DOHH2 (cell line): ENCODE results near the gene KCNK6.

Source experiments
- H3F3A ChIP-seq: fragments of 200-600 bp; sonication (generic), shearing (Covaris generic); 2 replicates; pipeline ENCODE4 v1.6.0; 2016; ENCODE audit warnings: antibody characterized with exemption, mild to moderate bottlenecking; ENCODE audit not compliant: control insufficient read depth, insufficient read depth
- H3K27ac ChIP-seq: fragments of 200-600 bp; sonication (generic); 2 replicates; pipeline ENCODE4 v1.5.1; 2014; ENCODE audit warnings: low read depth, mild to moderate bottlenecking, low read length, moderate library complexity
- H3K27me3 ChIP-seq: fragments of 200-600 bp; sonication (generic); 2 replicates; pipeline ENCODE4 v1.6.1; 2014; ENCODE audit warnings: mild to moderate bottlenecking, low read length, mixed read lengths; ENCODE audit not compliant: control insufficient read depth
- H3K36me3 ChIP-seq: fragments of 200-600 bp; sonication (generic); 2 replicates; pipeline ENCODE4 v1.6.1; 2014; ENCODE audit warnings: mild to moderate bottlenecking, low read length, moderate library complexity, mixed read lengths; ENCODE audit not compliant: control insufficient read depth
- H3K4me1 ChIP-seq: fragments of 200-600 bp; sonication (generic); 2 replicates; pipeline ENCODE4 v1.6.1; 2014; ENCODE audit warnings: mild to moderate bottlenecking, low read length, mixed read lengths; ENCODE audit not compliant: control insufficient read depth
- H3K4me2 ChIP-seq: fragments of 200-600 bp; sonication (generic); 2 replicates; pipeline ENCODE4 v1.6.0; 2014; ENCODE audit warnings: mild to moderate bottlenecking, low read length, moderate library complexity
- H3K4me3 ChIP-seq: fragments of 200-600 bp; sonication (generic); 2 replicates; pipeline ENCODE4 v1.5.1; 2014; ENCODE audit warnings: mild to moderate bottlenecking, low read length, mixed read lengths
- H3K79me2 ChIP-seq: fragments of 200-600 bp; sonication (generic); 2 replicates; pipeline ENCODE4 v1.6.1; 2014; ENCODE audit warnings: mild to moderate bottlenecking, low read length, mixed read lengths; ENCODE audit not compliant: control insufficient read depth
- H3K9me2 ChIP-seq: fragments of 200-600 bp; sonication (generic); replicated peaks from 2 replicates; pipeline ENCODE4 v1.6.1; 2014; ENCODE audit warnings: mild to moderate bottlenecking, low read length, mixed read lengths; ENCODE audit not compliant: control insufficient read depth
- H3K9me3 ChIP-seq: fragments of 200-600 bp; sonication (generic); 2 replicates; pipeline ENCODE4 v1.6.1; 2014; ENCODE audit warnings: antibody characterized with exemption, low read length, mixed read lengths; ENCODE audit not compliant: control insufficient read depth, insufficient read depth
- H4K20me1 ChIP-seq: fragments of 200-600 bp; sonication (generic); 2 replicates; pipeline ENCODE4 v1.6.0; 2014; ENCODE audit warnings: low read depth, mild to moderate bottlenecking, antibody characterized with exemption, low read length, moderate library complexity; ENCODE audit not compliant: control insufficient read depth, insufficient read depth
- CTCF ChIP-seq: fragments of 200-600 bp; sonication (generic); IDR thresholded peaks from one replicate; pipeline ENCODE4 v1.5.1; 2014; ENCODE audit warnings: antibody characterized with exemption, mild to moderate bottlenecking, low read depth, low read length; ENCODE audit not compliant: poor library complexity, severe bottlenecking
- EZH2phosphoT487 ChIP-seq: fragments of 200-600 bp; sonication (generic); IDR thresholded peaks from 2 replicates; pipeline ENCODE4 v1.6.1; 2017; ENCODE audit warnings: borderline replicate concordance, mild to moderate bottlenecking, antibody characterized with exemption, low read length, moderate library complexity, mixed read lengths

The KCNK6 gene

GRCh38 chr19:38374332-38375097 lies 54.9 kb downstream of the KCNK6 start, which contains the start of gene PSMD8:
Gene PSMD8, plus strand, starts transcription at chr19:38374571. Its CDS starts 31 bp downstream, at chr19:38374602.
- no peaks in the 10 kb centered on the region for H3F3A ChIP-seq
- H4K20me1 ChIP-seq, result no peaks in the 10 kb centered on the region; the same call in 1 of the 2 replicates
- H3K4me1 ChIP-seq, result peaks cover 18% of the 10 kb centered on the region
- peak within 1 kb of the TSS; percentile 56 for H3K27ac ChIP-seq
- no peaks in the 10 kb centered on the region for H3K9me3 ChIP-seq
- peak within 1 kb of the TSS; percentile 99 for H3K4me2 ChIP-seq
- peaks cover 41% of the 10 kb centered on the region for H3K79me2 ChIP-seq
- no peaks in the 10 kb centered on the region for H3K9me2 ChIP-seq
- peaks cover 32% of the 10 kb centered on the region for H3K36me3 ChIP-seq
- H3K27me3 ChIP-seq, result no peaks in the 10 kb centered on the region; the same call in none of the 2 replicates
- peak; percentile 41 for TF ChIP-seq CTCF
- no peak for TF ChIP-seq EZH2phosphoT487
- H3K4me3 ChIP-seq, result peak within 1 kb of the TSS; percentile 96

GRCh38 chr19:38375098-38375493 lies 55.5 kb downstream of the KCNK6 start:
- Histone ChIP-seq H3K9me3 (no peaks in the 10 kb centered on the region), H3K9me2 (no peaks in the 10 kb centered on the region), H3K4me2 (peak overlapping the region; percentile 85), H3K27ac (peak overlapping the region; percentile 56), H3K4me3 (peak overlapping the region; percentile 96), H3F3A (no peaks in the 10 kb centered on the region), H4K20me1 (no peaks in the 10 kb centered on the region; the same call in 1 of the 2 replicates), H3K4me1 (peaks cover 18% of the 10 kb centered on the region), H3K36me3 (peaks cover 34% of the 10 kb centered on the region), H3K79me2 (peaks cover 42% of the 10 kb centered on the region), H3K27me3 (no peaks in the 10 kb centered on the region; the same call in none of the 2 replicates)
- TF ChIP-seq CTCF (no peak), EZH2phosphoT487 (no peak)

GRCh38 chr19:38375748-38376147 lies 56.1 kb downstream of the KCNK6 start:
- peaks cover 18% of the 10 kb centered on the region for H3K4me1 ChIP-seq
- H3K9me3 ChIP-seq, result no peaks in the 10 kb centered on the region
- no peak for TF ChIP-seq EZH2phosphoT487
- TF ChIP-seq CTCF, result no peak
- H3K9me2 ChIP-seq, result no peaks in the 10 kb centered on the region
- H3K4me3 ChIP-seq, result peak overlapping the region; percentile 96
- peak overlapping the region; percentile 85 for H3K4me2 ChIP-seq
- H3K27ac ChIP-seq, result no peak overlapping the region
- H4K20me1 ChIP-seq, result no peaks in the 10 kb centered on the region; the same call in 1 of the 2 replicates
- H3K27me3 ChIP-seq, result no peaks in the 10 kb centered on the region; the same call in none of the 2 replicates
- H3K36me3 ChIP-seq, result peaks cover 39% of the 10 kb centered on the region
- no peaks in the 10 kb centered on the region for H3F3A ChIP-seq
- H3K79me2 ChIP-seq, result peaks cover 42% of the 10 kb centered on the region
